ENCODE measurements around the gene PRDM16. TPM values are rescaled to one million over a fixed set of nuclear protein-coding genes. Genes with fewer than 3 reads are reported as not detected.

PRDM16 gene
- total and polyA plus RNA-seq, 2 of the 8 experiments (the other 6 are each of a cell fraction or from before 2014, with no cell fraction given) = 0.39 to 0.43 TPM

- TF ChIP-seq FOSL1 (IDR thresholded peaks at IDR 0.05; ENCODE audit: insufficient read depth, low read depth, low read length) (no peak), ZNF274 (IDR thresholded peaks at IDR 0.05; ENCODE audit: borderline replicate concordance, extremely low read depth, low read length) (no peak), MAX (IDR thresholded peaks at IDR 0.05) (no peak), RNF2 (IDR thresholded peaks at IDR 0.05; ENCODE audit: borderline replicate concordance, low read depth, low read length, missing control alignments, poor library complexity, severe bottlenecking) (no peak), E2F6 (IDR thresholded peaks at IDR 0.05) (no peak)
Measured at GRCh38 chr1:3396411-3396810, 327.4 kb downstream of the PRDM16 start (continued).

All from H1 (cell line).